HK-2 (cell line): ENCODE results near the gene CEP164.
A peak's percentile ranks its signal among the peaks of the same experiment; 100 is the strongest.

Source experiments
- DNase-seq: peaks from one replicate; pipeline ENCODE4 v3.0.0-alpha.2; 2018; ENCODE audit not compliant: unreplicated experiment

The CEP164 gene

GRCh38 chr11:117420143-117420485 is 92.5 kb downstream of the CEP164 start:
- no peak for DNase-seq

DNA sequence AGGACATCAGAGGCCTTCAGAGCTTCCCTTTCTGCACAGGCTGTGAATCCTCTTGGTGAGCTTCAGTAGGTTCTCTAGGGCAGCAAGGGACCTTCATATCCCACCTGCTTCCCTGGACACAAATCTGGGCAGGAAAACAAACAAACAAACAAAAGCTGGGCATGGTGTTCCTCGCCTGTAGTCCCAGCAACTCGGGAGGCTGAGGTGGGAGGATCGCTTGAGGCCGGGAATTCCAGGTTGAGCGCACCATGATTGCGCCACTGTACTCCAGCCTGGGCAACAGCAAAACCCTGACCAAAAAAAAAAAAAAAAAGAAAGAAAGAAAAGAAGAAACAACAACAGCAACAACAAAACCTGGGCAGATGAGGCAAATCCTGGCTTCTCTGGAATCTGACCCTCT is 92.9 kb downstream of the CEP164 start:
- no peak for DNase-seq

DNA sequence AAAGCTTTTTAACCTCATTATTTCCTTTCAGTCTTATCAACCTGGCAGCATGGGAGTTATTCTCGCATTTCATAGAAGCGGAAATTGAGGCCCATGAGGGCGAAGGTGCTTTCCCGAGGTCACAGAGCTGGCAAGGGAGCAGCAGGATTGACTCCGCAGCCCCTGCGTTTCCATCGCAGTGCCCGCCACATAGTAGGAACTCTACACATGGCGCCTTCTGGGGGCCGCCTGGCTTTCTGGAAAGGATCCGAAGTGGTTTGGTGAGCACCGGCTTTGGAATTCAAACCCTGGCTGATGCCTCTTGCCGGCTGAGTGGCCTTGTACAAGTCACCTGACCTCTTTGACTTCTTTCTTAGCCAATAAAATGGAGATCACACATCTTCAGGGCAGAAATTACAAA is 93.4 kb downstream of the CEP164 start:
- no peak for DNase-seq

DNA sequence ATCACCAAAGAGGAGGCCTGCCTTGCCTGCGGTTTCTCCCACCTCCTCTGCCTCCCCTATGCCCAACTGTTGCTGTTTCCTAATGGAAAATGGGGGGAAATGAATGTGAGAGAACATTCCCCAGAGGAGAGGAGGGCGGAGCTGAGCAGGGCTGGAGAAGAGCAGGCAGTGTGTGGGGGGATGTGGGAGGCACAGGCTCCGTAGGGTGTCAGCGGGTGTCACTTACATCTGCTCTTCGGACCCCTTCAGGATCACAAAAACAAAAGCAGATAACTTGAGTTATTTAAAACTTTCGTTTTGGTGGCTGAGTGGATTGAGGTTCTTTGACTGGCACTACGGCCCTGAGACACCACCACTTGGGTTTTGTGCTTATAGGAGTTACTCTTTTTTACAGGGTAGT is 93.8 kb downstream of the CEP164 start:
- no peak for DNase-seq

DNA sequence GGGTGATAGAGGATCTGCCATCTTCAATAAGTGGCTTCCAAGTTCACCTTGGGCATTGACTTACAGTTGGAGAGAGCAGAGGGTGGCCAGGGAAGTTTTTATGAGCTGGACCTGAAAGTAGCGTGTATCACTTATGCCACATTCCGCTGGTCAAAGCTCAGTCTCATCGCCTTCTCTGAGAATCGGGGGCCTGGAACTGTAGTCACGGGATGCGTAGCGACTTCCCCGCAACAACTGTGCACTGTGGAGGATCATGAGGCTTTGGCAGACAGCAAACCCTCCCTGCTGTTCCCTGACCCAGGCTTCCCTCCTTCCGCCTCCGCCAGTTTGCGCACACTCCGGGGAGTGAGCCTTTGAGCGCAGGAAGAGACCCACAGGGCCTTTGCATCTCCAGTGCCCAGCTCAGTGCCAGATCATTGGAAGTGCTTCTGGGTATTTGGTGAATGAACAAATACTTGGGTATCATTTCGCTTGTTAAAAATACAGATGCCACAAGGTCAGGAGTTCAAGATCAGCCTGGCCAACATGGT is 95.5 kb downstream of the CEP164 start:
- DNase-seq = no peak

- no peak for DNase-seq
These were observed 97.1 kb downstream of the CEP164 start for GRCh38 chr11:117424781-117425180.

DNA sequence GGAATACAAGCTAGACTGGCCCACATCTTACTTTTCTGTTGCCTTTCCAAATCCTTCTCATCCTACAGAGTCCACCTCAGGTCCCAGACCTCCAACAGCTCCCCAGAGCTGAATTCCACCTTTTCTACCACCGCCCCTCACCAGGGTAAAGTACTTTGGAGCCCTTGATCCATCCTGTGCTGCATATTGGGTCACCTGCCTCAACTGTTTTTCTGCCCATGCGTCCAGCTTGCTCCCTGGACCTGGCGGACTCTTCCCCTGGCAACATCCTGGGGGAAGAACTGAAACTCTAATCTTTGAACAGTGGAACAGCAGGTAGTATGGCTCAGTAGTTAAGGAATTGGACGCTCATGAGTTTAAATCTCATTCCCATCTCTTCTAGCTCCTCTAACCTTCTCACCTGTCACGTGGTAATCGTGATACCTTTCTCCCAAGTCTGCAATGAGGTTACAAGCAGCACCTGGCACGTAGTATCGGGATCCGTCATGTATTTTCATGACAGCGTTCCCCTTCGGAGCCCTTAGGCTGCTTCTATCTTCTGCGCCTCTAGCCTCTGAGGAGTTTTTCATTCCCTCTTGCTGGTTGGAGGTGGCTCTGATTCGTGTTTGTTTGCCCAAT is 98.1 kb downstream of the CEP164 start:
- DNase-seq = no peak

DNA sequence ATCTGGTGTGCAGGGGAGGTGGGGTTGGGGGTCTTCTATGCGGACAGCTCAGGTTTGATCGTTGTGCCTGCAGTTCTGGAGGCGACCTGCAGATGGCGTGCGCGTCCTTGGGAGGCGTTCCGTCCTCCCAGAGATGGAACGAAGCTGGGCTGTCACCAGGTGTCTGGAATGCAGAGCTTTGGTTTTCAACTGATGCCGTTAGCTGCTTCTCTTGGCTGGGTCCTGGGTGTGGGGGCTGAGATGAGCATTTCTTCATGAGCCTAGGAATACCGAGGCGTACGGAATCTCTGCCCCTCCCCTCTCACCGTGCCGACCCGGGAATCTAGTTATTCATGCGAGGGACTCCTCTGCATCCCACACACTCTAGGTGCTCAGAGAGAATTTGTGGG is 98.6 kb downstream of the CEP164 start:
- DNase-seq = peak; percentile 63

DNA sequence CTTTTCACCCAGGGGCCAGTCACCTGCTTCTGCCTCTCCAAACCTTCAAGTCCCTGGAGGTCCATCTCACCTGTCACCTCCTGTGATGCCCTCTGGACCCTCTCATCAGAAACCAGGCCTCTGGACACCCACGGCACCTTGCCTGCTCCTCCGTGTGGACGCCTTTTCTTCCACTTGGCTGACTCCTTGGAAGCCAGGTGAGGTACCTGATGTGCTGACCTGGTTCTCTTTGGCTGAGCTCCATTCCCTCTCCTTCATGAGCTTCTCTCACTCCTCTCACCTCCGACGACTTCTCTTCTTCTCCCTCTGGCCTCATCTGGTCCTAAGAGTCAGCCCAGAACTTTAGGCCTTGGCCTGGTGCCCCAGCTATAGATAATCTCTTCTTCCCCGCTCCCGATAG is 99.3 kb downstream of the CEP164 start:
- DNase-seq = no peak

GRCh38 chr11:117427356-117427874 is 99.8 kb downstream of the CEP164 start:
- DNase-seq = no peak

DNA sequence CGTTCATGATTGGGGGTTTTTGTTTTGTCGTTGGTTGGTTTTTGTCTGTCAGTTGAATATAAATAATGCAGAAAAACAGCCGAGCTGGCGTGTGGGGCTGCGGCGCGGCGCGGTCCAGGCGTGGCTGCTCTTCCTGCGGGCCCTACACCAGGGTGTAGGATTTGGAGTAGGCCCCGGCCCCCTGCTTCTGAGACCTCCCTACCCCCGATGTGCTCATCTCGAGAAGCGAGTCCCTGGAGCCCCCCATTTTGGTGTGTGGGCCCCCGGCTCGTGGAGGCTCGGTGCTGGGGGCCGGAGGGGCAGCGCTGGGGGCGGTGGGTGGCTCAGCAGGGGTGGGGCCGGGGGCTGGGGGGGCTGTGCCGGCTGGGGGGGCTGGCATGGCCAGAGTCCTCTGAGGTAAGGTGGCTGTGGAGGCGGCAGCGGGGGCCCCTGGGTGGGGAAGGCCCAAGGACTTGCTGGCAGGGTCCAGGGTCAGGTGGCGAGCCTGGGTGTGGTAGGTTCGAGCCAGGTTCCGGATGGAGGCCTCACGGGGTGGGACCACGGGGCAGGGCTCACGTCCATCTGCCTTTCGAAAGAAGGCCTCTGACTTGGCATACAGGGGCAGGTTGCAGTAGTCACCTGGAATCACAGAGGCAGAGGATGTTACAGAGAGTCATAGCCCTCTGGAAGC is 100.7 kb downstream of the CEP164 start:
- no peak for DNase-seq

- no peak for DNase-seq
These were observed 101.2 kb downstream of the CEP164 start for GRCh38 chr11:117428856-117429229.

DNA sequence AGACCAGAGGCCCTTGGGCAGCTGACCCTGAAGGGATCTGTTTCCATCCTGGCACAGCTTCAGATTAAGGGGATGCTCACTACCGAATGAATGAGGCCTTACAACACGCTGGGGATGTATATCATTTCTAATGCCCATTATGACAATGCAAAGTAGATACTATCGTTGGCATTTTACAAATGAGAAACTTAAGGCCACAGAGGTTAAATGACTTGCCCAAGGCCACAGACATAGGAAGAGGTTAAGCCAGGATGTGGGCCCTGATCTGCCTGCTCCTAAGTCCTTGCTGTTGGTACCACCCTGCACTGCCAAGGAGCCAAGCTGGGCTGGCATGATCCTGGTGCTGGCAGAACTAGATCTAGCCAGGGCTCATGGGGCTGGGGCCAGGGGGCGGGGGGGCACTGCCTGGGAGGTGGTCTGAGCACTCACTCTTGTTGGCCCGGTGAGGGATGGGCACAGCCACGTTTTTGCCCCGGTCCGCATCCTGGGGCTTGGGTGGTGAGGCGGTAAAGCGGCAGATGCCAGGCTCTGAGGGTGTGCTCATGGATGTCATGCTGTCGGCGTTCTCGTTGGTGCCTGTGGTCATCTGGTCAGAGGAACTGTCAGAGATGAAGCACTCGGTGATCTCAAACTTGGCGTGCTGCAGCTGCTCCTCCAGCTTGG is 102.8 kb downstream of the CEP164 start:
- no peak for DNase-seq

GRCh38 chr11:117431436-117431835 is 103.8 kb downstream of the CEP164 start:
- DNase-seq = no peak

GRCh38 chr11:117433717-117434116 is 106.1 kb downstream of the CEP164 start:
- DNase-seq = no peak

DNA sequence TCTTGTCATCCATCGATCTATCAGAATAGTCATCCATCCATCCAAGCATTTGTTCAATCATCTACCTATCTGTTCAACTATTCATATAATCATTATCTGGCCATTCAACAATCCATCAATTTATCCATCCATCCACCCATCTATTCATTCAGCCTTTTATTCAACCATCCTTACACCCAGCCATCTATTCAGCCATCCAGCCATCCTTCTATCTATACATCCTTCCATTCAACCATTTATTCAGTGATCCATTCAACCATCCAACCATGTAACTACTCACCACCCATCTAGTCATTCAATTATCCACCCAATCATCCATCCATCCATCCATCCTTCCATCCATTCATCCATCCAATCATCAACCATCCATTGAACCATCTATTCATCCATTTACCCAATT is 106.8 kb downstream of the CEP164 start:
- DNase-seq = no peak

DNA sequence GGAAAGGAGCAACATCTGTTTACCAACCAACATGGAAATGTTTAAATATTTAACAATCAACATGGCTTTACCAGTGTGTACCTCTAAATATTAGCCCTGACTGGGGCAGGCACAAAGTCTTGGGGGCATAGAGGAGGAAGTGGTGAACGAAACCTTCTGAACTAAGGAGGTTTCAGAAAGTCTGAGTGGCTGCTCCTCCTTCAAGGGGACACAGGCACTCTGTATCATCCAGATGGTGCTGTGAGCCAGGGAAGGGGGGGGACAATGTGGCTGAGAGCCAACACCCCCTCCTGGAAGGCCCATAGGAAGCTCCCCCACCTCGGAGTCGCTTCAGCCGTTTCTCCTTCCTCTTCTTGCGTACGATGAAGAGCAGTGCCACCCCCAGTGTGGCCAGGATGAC is 107.7 kb downstream of the CEP164 start:
- no peak for DNase-seq

DNA sequence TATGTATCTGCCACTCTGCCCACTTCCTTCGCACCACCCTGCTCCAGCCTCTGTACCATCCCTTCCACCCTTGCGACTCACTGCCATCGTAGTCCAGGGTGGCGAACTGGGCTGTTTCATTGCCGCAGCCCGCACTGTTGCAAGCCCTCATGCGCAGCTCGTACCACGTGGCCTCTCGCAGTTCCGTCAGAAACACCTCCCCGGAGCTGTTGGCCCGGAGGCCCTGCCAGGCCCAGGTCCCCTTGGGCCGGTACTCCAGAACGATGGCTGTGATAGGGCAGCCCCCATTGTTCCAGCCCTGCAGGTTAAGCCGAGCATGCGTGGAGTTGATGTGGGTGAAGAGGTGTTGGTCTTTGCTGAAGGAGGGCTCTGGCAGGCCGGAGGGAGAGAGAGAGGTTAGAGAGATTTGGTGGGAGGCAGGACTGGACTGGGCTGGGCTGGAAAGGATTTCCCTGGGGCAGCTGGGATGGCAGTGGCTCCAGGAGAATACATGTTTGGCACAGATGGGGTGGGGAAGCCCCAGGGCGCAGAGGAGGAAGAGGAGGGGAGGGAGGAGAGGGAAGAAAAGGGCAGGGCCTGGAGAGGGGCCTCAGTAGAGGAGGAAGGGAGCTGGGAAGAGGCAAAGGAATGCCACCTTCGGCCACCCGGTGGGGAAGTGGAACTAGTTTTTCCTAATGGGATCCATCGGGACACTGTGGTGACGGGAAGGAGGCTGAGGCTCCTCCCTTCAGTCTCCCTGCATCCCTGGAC is 109.6 kb downstream of the CEP164 start:
- DNase-seq = no peak

DNA sequence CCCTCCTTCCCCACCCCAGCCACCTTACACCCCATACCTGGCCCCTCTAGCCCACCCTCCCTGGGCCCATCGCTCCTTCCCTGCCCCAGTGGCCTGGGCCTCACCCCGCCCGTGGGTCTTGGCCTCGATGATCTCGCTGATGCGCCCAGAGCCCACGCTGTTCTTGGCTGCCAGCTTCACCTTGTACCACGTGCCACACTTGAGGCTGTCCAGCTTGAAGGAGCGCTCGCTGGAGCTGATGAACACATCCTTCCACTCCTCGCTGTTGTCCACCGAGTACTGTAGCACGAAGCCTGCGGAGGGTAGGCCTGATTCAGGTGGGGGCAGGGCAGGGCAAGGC is 110.1 kb downstream of the CEP164 start:
- no peak for DNase-seq

DNA sequence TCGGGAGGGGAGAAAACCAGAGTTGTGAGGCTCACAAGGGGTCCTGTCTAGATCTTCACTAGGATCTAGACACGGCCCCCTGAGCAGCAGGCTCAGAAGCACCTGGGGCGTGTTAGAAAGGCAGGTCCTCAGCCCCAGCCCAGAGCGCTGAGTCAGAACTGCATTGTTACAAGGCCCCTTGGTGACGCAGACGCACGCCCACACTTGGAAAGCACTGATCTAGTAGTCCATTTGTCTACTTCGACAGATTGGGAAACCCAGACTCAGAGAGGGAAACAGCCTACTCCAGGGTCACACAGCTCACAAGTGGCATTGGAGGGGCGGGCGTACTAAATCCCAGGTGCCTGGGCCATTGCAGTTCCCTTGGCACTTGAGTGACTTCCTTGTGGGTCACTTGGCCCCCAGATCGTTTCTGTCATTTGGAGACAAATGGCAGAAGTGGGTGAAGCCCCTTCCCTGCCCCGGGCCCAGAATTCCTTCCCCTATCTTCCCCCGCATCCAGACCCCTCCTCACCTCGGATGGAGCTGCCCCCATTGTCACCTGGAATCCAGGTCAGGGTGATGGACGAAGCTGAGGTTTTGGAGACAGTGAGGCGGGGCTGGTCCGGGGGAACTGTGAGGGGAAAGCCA is 110.8 kb downstream of the CEP164 start:
- DNase-seq = no peak

- DNase-seq = no peak
These were observed 111.6 kb downstream of the CEP164 start for GRCh38 chr11:117439256-117439655.

DNA sequence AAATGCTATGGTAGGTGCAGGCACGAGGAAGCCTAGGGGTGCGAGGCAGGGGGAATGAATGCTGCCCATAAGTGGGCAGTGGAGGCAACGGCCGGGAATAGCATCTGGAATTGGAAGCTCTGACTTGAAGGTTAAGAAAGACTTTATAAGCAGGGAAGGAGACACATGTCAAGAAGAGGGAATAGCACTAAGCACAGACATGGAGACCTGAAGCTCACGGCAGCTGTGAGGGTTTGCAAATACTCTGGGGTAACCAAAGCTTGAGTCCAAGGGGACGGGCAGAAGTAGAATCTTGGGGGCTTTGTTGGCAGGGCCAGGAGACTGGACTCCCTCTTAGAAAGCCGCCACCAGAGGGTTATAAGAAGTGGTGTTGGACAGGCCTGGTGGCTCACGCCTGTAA is 112.6 kb downstream of the CEP164 start:
- no peak for DNase-seq
